A204.1 (cell line): Measurements from ENCODE around the gene FUT1.
A peak's percentile ranks its signal among the peaks of the same experiment; 100 is the strongest.

Experiments
- FAIRE-seq: peaks from 2 replicates; lab custom pipeline; 2012; peaks lifted over from hg19 to GRCh38; lab: Jason Lieb, UNC

The FUT1 gene

GRCh38 chr19:48715681-48716171 is 36.7 kb downstream of the FUT1 start:
- FAIRE-seq, result no peak

DNA sequence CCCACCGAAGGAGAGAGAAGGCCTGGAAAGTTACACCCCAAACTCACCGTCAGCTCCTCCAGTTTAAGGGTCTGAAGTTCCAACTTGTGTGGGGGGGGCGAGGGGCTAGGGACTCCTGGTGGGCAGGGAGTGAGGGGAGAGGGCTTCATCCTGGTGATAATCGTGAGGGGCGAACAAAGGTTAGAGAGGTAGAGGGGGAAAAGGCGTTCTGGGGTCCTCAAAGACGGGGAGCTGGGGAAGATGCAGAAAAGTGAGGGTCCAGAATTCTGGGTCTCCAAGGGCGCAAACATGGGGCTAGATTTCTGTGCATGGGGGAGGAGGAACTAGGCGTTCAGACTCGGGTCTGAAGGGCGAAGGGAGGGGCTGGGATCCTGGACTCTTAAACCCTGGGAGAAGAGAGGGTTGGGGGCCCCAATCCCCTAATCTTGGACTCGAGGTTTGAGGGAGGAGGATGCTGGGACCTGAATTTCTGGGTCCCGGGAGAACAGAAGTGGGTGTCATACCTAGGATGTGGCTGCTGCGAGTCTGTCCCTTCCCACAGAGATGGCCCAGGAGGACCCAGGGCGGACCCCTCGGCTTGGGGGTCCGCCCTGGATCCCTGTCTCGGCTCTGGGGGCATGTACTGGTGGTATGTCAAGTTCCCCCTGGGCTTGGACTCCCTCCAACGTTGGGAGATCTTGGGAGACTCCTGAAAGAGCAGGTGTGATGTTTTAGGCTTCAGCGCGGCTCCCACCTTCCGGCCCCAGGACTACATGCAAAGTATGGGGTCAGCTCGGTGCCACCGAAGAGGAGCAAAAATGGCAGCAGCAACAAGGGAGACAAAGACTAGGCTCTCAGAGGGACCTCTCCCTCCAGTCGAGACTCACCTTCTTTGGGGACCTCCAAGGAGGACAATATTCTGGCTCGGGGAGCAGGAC is 37.4 kb downstream of the FUT1 start:
- FAIRE-seq, result no peak

- FAIRE-seq, result peak; percentile 97
Observed at GRCh38 chr19:48713864-48714755, 38.3 kb downstream of the FUT1 start.

- FAIRE-seq, result no peak
Observed at GRCh38 chr19:48713041-48713863, 39.2 kb downstream of the FUT1 start.

GRCh38 chr19:48711106-48711662 is 41.3 kb downstream of the FUT1 start:
- FAIRE-seq, result no peak

DNA sequence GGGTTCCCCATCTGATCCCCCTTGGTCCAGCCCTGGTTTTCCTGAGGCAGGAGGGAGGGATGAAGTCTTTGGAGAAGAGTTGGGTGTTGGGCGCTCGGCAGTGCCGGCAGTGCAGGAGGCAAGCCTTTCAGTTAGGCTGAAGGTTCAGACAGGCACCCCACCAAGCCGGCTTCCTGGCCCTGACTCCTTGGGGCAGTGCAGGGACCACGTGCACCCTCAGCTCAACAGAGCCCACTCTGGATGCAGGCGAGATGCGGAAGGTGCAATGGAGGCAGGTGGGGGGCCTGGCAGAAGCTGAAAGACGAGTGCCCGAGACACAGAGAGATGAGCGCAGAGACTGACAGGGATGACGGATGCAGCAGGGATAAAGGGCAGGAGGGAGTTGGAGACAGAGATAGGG is 44.0 kb downstream of the FUT1 start:
- FAIRE-seq, result no peak

DNA sequence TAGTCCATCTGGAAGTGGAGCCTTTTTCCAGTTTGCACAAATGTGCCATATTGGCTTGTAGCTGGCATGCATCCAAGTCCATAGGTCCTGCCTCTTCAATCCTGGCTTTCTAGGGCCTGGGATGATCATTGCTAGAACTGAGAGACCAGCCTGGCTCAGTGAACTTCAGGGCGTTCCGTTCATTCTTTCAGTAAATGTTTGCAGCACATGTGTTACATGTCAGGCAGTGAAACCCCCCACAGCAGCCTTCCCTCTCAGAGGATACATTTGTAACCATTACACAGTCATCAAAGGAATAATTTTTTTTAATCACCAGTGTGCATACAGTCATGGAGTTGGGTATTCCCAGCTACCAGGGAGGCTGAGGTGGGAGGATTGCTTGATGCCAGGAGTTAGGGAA is 47.0 kb downstream of the FUT1 start:
- no peak for FAIRE-seq

- FAIRE-seq, result no peak
Observed at GRCh38 chr19:48703316-48703715, 49.1 kb downstream of the FUT1 start.

DNA sequence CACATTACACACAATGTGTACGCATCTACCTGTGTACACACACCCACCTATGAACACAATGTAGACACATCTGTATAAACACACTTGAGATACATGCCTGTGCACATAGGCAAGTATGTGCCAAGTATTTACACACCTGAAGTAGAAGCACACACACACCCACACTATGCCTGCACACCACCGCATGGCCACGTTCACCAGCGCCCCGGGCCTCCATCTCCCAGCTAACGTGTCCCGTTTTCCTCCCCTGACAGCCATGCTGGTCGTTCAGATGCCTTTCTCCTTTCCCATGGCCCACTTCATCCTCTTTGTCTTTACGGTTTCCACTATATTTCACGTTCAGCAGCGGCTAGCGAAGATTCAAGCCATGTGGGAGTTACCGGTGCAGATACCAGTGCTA is 49.7 kb downstream of the FUT1 start:
- no peak for FAIRE-seq

DNA sequence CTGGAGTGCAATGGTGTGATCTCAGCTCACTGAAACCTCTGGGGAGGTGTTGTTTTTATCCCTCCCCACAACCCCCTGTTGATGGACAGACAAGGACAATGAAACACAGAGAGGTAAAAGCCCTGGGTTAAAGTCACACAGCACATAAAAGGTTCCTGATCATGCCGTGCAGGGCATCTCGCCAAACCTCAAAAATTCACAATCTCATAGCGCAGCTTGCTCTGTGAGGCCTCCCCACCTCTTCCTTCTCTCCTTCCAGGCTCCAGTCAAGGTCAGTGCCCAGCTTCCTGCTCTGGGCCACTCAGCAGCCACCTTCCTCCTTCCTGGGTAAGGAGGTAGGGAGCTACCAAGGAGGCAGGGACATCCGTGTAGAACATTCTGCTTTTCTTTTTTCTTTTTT is 54.4 kb downstream of the FUT1 start:
- no peak for FAIRE-seq
